ENCODE results near the gene ARFGAP3. TPM values are rescaled to one million over a fixed set of nuclear protein-coding genes. Genes with fewer than 3 reads are reported as not detected.

Gene ARFGAP3
- total RNA-seq, 4 donors from 2014 or later: 28.2 to 43.8 (median 36.0) TPM

DNA sequence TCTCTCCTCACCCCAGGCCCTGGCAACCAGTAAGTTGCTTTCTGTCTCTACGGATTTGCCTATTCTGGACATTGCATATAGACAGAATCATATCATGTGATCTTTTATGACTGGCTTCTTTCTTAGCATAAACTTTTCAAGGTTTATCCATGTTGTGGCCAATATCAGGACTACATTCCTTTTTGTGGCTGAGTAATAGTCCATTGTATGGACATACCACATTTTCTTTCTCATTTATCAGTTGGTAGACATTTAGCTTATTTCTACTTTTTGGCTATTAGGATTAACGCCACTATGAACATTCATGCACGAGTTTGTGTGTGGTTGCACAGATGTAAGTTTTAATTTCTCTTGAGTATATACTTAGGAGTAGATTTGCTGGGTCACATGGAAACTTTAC is 35.7 kb downstream of the ARFGAP3 start:
- ATAC-seq (no peak), DNase-seq (no peak)
- in situ Hi-C loops (cut with MboI; ENCODE audit: low sequenced_read_pairs in 4 of 4) (loop anchor here in 2 of 4 donors (25.0 kb wide), 1 partner anchor 159 kb away; no protein-coding TSS in a partner anchor), intact Hi-C loops (cut with DNase I; ENCODE audit: low total_unique reads) (no loop called here)
- peaks cover 0 to 29% of the 10 kb centered on the region in 2 donors for H3K36me3 ChIP-seq
- H3K4me3 ChIP-seq: no peak overlapping the region
- TF ChIP-seq, protein P1, sequence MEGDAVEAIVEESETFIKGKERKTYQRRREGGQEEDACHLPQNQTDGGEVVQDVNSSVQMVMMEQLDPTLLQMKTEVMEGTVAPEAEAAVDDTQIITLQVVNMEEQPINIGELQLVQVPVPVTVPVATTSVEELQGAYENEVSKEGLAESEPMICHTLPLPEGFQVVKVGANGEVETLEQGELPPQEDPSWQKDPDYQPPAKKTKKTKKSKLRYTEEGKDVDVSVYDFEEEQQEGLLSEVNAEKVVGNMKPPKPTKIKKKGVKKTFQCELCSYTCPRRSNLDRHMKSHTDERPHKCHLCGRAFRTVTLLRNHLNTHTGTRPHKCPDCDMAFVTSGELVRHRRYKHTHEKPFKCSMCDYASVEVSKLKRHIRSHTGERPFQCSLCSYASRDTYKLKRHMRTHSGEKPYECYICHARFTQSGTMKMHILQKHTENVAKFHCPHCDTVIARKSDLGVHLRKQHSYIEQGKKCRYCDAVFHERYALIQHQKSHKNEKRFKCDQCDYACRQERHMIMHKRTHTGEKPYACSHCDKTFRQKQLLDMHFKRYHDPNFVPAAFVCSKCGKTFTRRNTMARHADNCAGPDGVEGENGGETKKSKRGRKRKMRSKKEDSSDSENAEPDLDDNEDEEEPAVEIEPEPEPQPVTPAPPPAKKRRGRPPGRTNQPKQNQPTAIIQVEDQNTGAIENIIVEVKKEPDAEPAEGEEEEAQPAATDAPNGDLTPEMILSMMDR (IDR thresholded peaks at IDR 0.05 in 4 of 5, conservative IDR thresholded peaks at IDR 0.05 in 1 of 5): no peak
- TF ChIP-seq POLR2A (IDR thresholded peaks at IDR 0.05): no peak
- H3K27ac ChIP-seq: peak overlapping the region in 1 of 4 donors; percentile 16
- no peaks in the 10 kb centered on the region for H3K27me3 ChIP-seq
- peaks cover 8 to 13% of the 10 kb centered on the region in 2 donors for H3K4me1 ChIP-seq
- no peaks in the 10 kb centered on the region for H3K9me3 ChIP-seq

DNA sequence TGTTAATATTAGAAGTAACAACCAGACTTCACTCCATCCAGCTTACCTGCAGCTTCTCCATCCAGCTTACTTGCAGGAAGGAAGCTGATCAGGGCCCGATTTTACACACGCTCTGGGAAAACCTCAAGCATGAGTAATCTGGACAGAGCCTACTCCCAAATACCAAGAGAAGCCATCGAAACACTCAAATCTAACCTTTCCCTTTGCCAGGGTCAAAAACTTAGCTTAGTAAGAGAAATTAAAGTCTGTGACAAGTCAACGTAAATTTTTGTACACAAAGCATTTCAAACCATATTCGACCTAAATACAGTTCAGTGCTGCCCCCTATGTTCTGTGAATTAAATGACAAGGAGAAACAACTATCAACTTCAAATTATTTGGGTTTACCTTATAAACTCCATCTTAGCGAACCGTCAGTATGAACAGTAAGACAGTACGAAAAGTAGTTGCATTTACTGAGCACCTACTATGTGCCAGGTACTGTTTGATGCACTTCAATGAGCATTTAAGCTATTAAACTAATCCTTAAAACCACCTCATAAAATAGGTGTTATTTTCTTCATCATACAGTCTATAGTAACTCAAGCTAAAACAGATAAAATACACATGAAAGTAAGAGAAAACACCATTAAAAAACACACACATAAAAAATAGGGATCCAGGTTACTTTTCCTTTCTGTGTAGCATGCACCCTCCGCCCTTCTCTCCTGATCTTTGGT is 36.9 kb downstream of the ARFGAP3 start:
- TF ChIP-seq, protein P1 (IDR thresholded peaks at IDR 0.05 in 4 of 5, conservative IDR thresholded peaks at IDR 0.05 in 1 of 5): peak in 3 of 5 experiments; percentile 41 to 59 (median 52)
- no peak for TF ChIP-seq POLR2A (IDR thresholded peaks at IDR 0.05)
- intact Hi-C loops (cut with DNase I; ENCODE audit: low total_unique reads) (no loop called here), in situ Hi-C loops (cut with MboI; ENCODE audit: low sequenced_read_pairs in 4 of 4) (loop anchor here in 2 of 4 donors (25.0 kb wide), 1 partner anchor 158 kb away; no protein-coding TSS in a partner anchor)
- Histone ChIP-seq H3K36me3 (peaks cover 0 to 27% of the 10 kb centered on the region in 2 donors), H3K27ac (peak overlapping the region in 2 of 4 donors; percentile 11 to 20), H3K4me1 (peaks cover 8 to 13% of the 10 kb centered on the region in 2 donors), H3K4me3 (no peak overlapping the region), H3K27me3 (no peaks in the 10 kb centered on the region), H3K9me3 (no peaks in the 10 kb centered on the region)
- no peak for DNase-seq
- ATAC-seq: peak in 1 of 2 donors; percentile 51

DNA sequence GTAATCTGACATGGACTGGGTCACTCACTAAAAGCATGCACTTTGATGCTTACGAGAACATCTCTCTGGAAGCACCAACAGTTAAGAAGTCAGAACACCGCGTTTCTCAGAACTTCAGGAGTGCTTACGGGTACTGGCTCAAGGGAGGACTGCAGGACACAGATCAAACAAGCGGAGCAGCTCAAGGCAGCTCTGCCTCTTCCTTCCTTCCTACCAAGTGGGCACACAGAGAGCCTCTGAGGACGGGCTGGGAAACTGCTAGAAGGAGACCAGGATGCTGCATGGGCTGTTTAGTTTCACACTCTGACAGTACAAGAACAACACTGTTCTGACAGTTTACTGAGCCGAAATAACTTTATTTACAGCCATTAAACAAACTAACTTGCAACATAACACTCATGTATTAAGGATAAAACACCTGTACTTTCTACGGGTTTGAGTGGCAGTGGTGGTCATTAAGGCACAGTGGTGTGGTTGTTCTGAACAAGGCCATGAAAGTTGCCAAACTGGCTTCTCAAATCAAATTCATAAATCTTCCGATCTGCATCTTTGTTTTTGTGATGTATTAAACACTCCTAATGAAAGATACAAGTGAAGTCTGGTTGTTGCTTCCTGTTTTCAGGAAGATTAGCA is 37.5 kb downstream of the ARFGAP3 start:
- TF ChIP-seq POLR2A (IDR thresholded peaks at IDR 0.05): no peak
- TF ChIP-seq, protein P1 (IDR thresholded peaks at IDR 0.05 in 4 of 5, conservative IDR thresholded peaks at IDR 0.05 in 1 of 5): no peak
- in situ Hi-C loops (cut with MboI; ENCODE audit: low sequenced_read_pairs in 4 of 4): loop anchor here in 2 of 4 donors (5.0 to 25.0 kb wide), 2 partner anchors 37 to 157 kb away; no protein-coding TSS in a partner anchor
- intact Hi-C loops (cut with DNase I; ENCODE audit: low total_unique reads): no loop called here
- no peaks in the 10 kb centered on the region for H3K27me3 ChIP-seq
- DNase-seq (no peak), ATAC-seq (no peak)
- no peaks in the 10 kb centered on the region for H3K9me3 ChIP-seq
- peaks cover 0 to 21% of the 10 kb centered on the region in 2 donors for H3K36me3 ChIP-seq
- H3K27ac ChIP-seq: peak overlapping the region in 2 of 4 donors; percentile 11 to 20
- peaks cover 8 to 13% of the 10 kb centered on the region in 2 donors for H3K4me1 ChIP-seq
- no peak overlapping the region for H3K4me3 ChIP-seq

DNA sequence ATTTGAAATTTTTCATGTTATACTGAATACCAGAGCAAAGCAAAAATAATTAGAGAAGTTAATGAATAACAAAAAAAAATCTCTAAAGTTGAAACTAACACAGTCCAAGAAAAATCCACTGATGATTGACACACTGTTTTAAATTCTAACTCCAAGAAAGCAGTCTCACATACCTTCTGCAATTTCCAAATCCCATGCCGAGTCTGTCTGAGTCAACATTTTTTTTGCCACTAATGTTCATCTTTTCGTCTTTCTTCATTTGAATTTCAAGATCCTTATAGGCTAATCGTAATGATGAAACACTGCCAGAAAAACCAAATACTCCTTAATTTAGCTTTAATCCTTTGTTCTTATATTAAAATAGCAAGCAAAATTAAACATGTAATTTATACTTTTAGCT is 39.5 kb downstream of the ARFGAP3 start:
- Histone ChIP-seq H3K27me3 (no peaks in the 10 kb centered on the region), H3K4me3 (no peak overlapping the region), H3K36me3 (peaks cover 0 to 18% of the 10 kb centered on the region in 2 donors), H3K4me1 (peaks cover 7 to 11% of the 10 kb centered on the region in 2 donors), H3K27ac (no peak overlapping the region), H3K9me3 (no peaks in the 10 kb centered on the region)
- TF ChIP-seq, protein P1 (IDR thresholded peaks at IDR 0.05 in 4 of 5, conservative IDR thresholded peaks at IDR 0.05 in 1 of 5): no peak
- no peak for TF ChIP-seq POLR2A (IDR thresholded peaks at IDR 0.05)
- intact Hi-C loops (cut with DNase I; ENCODE audit: low total_unique reads) (no loop called here), in situ Hi-C loops (cut with MboI; ENCODE audit: low sequenced_read_pairs in 4 of 4) (loop anchor here in 2 of 4 donors (5.0 to 25.0 kb wide), 2 partner anchors 35 to 155 kb away; no protein-coding TSS in a partner anchor)
- DNase-seq (no peak), ATAC-seq (no peak)
